ENCODE results near the gene ARMC7. TPM values are rescaled to one million over a fixed set of nuclear protein-coding genes. Genes with fewer than 3 reads are reported as not detected.
"Not testable (repeated sequence)": the region's sequence is repeated elsewhere in the genome, so short reads cannot be mapped to it uniquely, and the experiment has no call there.

ARMC7 gene
- total RNA-seq, 4 donors from 2014 or later: 4.1 to 27.0 (median 24.1) TPM

DNA sequence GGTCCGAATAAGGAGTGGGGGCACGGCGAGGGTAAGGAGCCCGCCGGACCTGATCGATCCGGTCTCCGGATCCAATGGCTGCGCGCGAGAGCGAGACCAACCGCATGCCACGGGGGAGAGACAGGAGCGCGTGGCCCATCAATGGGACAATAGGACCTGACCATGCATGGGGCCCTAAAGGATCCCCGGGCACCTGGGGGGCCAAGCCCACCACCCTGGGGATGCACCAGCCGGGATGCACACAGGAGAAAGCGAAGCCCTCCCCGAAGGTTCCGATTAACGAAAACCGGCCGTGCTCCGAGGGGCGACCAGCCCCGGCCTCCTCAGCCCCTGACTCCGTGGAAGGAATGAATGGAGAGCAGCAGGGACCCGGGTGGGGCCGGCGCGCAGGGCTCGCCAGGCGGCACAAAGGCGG is 44.0 kb downstream of the ARMC7 start:
- Histone ChIP-seq H3K9me3 (no peaks in the 10 kb centered on the region), H3K27me3 (no peaks in the 10 kb centered on the region), H3K36me3 (no peaks in the 10 kb centered on the region), H3K4me1 (peaks cover 0 to 24% (median 6%) of the 10 kb centered on the region in 4 donors), H3K4me3 (peak overlapping the region; percentile 85 to 98 (median 93)), H3K27ac (peak overlapping the region; percentile 78 to 94 (median 88))
- TF ChIP-seq POLR2A (IDR thresholded peaks at IDR 0.05): no peak
- TF ChIP-seq, protein P1, sequence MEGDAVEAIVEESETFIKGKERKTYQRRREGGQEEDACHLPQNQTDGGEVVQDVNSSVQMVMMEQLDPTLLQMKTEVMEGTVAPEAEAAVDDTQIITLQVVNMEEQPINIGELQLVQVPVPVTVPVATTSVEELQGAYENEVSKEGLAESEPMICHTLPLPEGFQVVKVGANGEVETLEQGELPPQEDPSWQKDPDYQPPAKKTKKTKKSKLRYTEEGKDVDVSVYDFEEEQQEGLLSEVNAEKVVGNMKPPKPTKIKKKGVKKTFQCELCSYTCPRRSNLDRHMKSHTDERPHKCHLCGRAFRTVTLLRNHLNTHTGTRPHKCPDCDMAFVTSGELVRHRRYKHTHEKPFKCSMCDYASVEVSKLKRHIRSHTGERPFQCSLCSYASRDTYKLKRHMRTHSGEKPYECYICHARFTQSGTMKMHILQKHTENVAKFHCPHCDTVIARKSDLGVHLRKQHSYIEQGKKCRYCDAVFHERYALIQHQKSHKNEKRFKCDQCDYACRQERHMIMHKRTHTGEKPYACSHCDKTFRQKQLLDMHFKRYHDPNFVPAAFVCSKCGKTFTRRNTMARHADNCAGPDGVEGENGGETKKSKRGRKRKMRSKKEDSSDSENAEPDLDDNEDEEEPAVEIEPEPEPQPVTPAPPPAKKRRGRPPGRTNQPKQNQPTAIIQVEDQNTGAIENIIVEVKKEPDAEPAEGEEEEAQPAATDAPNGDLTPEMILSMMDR (IDR thresholded peaks at IDR 0.05): no peak
- DNase-seq: peak; percentile 36 to 65 (median 60)

DNA sequence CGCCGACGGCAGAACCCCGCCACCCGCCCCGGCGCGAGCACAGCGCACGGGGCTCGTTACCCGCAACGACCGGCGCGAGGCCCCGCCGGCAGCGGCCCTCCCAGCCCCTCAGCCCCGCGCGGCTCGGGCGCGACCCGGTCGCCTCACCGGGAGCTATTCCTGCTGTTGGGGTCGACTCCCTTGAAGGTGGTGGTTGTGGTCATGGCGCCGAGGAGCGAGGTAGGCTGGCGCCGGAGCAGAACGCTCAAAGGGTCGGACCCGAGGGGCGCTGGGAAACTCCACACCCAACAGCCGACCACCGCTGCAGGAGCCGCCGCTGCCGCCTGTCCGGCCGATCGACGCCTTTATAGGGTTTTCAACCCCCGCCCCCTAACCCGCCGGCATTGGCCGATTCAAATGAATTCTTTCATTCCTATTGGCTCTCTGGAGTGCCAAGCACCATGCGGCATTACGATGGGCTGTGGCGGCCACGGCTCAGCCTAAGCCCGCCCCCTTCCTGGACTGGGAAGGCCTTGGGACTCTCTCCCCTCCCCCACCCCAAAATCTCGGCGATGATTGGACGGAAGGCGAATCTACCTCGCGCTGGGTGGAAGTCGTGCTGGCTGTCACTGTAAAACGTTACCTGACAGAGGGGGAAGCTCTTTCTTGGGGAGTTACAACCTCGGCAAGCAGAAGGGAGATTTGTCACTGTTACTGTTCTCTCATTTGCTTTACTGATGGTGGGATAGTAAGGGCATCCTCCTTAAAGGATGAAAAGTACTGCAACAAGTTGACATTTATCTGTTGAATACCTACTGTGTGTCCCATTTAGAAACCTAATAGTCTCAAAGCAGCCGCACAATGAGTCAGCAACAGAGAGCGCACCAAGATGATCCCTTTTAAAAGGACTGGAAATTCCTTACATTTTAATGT is 44.7 kb downstream of the ARMC7 start, which contains the start of gene JPT1:
Gene JPT1, minus strand, starts transcription at position 318 of the 912 bp plus-strand sequence. Its CDS starts 115 bp downstream, at position 203.
- Histone ChIP-seq H3K9me3 (no peaks in the 10 kb centered on the region), H3K36me3 (no peaks in the 10 kb centered on the region), H3K4me1 (peaks cover 0 to 17% (median 6%) of the 10 kb centered on the region in 4 donors), H3K4me3 (peak within 1 kb of the TSS; percentile 85 to 98 (median 93)), H3K27ac (peak within 1 kb of the TSS; percentile 78 to 94 (median 88)), H3K27me3 (no peaks in the 10 kb centered on the region)
- peak; percentile 97 to 100 (median 99) for DNase-seq
- peak; percentile 100 for TF ChIP-seq POLR2A (IDR thresholded peaks at IDR 0.05)
- TF ChIP-seq, protein P1 (IDR thresholded peaks at IDR 0.05): no peak

DNA sequence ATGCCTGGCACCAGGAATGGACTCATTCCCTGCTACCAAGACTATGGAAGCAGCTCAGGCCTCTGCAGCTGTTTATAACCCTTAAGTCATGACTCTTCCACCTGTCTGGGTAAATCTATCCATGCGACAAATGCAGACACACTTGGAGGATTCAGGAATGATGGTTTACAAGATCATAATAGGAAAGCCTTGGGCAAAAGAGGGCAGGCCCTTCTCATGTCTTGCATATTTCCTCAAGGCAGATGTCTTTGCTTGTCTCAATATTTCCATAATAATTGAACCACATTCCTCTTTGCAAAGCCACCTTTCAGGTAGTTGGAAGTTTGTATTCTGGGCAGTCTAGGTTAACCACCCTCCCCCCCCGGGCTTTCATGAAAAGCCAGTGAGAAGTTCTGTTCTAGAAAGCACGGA is 45.4 kb downstream of the ARMC7 start:
- Histone ChIP-seq H3K4me1 (peaks cover 0 to 17% (median 6%) of the 10 kb centered on the region in 4 donors), H3K27me3 (no peaks in the 10 kb centered on the region), H3K27ac (peak overlapping the region in 3 of 4 donors; percentile 29 to 94 (median 87)), H3K4me3 (no peak overlapping the region), H3K9me3 (no peaks in the 10 kb centered on the region), H3K36me3 (no peaks in the 10 kb centered on the region)
- TF ChIP-seq, protein P1 (IDR thresholded peaks at IDR 0.05): no peak
- TF ChIP-seq POLR2A (IDR thresholded peaks at IDR 0.05): no peak
- DNase-seq: peak in 1 of 3 donors; percentile 22

DNA sequence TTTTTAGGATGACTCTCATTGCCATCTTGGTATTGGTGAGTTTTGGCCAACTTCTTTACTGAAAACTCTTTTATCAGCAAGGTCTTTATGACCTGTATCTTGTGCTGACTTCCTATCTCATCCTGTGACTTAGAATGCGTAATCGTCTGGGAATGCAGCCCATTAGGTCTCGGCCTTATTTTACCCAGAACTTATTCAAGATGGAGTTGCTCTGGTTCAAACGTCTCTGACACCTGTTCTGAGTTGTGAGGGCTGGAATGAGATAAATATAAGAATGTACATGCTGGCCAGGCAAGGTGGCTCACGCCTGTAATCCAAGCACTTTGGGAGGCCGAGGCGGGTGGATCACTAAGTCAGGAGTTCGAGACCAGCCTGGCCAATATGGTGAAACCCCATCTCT is 48.7 kb downstream of the ARMC7 start:
- H3K4me3 ChIP-seq, H3K4me1 ChIP-seq, H3K9me3 ChIP-seq, H3K36me3 ChIP-seq, H3K27me3 ChIP-seq, H3K27ac ChIP-seq: not testable (repeated sequence)
- peak in 1 of 3 donors; percentile 28 for DNase-seq

DNA sequence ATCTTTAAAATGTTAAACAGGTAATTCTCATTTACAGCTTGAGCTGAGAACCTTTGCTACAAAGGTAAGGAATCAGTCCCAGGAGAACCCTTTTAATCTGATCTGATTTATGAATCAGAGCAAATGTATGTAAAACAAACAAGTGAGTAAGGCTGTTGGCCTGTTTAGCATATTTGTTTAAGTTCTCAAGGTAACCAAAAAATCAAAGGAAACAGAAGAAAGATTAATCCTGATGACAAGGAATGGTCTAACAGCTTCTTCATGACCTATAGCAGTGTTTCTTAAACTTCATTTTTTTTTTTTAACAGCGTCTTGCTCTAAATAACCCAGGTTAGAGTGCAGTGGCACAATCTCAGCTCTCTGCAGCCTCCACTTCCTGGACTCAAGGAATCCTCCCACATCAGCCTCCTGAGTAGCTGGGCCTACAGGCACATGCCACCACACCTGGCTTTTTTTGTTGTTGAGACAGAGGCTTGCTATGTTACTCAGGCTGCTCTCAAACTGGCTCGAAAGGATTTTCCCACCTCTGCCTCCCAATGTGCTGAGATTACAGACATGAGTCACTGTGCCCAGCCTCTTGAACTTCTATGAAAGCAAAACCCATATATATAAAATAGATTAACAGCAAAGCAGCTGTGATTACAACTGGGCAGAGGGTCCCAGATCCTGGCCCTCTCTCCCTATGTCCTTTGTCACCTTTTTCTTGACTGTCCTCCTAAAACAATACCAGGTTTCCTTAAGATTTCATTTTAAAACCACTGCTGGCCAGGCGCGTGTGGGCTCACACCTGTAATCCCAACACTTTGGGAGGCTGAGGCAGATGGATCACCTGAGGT is 49.6 kb downstream of the ARMC7 start:
- no peak for TF ChIP-seq POLR2A (IDR thresholded peaks at IDR 0.05)
- TF ChIP-seq, protein P1 (IDR thresholded peaks at IDR 0.05): no peak
- Histone ChIP-seq H3K9me3 (no peaks in the 10 kb centered on the region), H3K36me3 (no peaks in the 10 kb centered on the region), H3K27ac (no peak overlapping the region), H3K27me3 (no peaks in the 10 kb centered on the region), H3K4me1 (peaks cover 0 to 4% (median 2%) of the 10 kb centered on the region in 4 donors), H3K4me3 (no peak overlapping the region)
- peak in 2 of 3 donors; percentile 3 to 34 for DNase-seq

Measured in Peyer's patch (tissue), 4 donors.